ENCODE data around the gene IER3.
"Not testable (repeated sequence)": the region's sequence is repeated elsewhere in the genome, so short reads cannot be mapped to it uniquely, and the experiment has no call there.

Gene IER3

GRCh38 chr6:30722280-30723112 lies 21.9 kb downstream of the IER3 start:
- DNase-seq, result peak; percentile 12

- DNase-seq, result not testable (repeated sequence)
Measured at GRCh38 chr6:30722025-30722279, 22.4 kb downstream of the IER3 start.

GRCh38 chr6:30721198-30722024 lies 22.9 kb downstream of the IER3 start:
- DNase-seq, result peak; percentile 47

- DNase-seq, result peak; percentile 22
Measured at GRCh38 chr6:30720738-30721197, 23.6 kb downstream of the IER3 start.

GRCh38 chr6:30719791-30720737 lies 24.3 kb downstream of the IER3 start, which contains the start of gene TUBB:
TSS of gene TUBB (plus strand) at chr6:30720352. CDS start at chr6:30720507, 155 bp downstream.
- DNase-seq, result peak; percentile 89

- no peak for DNase-seq
Measured at GRCh38 chr6:30719356-30719755, 25.0 kb downstream of the IER3 start.

- not testable (repeated sequence) for DNase-seq
Measured at GRCh38 chr6:30717845-30718720, 26.3 kb downstream of the IER3 start.

GRCh38 chr6:30717129-30717844 lies 27.1 kb downstream of the IER3 start, which contains the start of gene MDC1:
TSS of gene MDC1 (minus strand) at chr6:30717281. CDS start at chr6:30715175, 2,106 bp downstream.
- peak; percentile 99 for DNase-seq

GRCh38 chr6:30716879-30717128 lies 27.5 kb downstream of the IER3 start:
- no peak for DNase-seq

- DNase-seq, result no peak
Measured at GRCh38 chr6:30714263-30714662, 30.1 kb downstream of the IER3 start.

GRCh38 chr6:30712441-30712945 lies 31.9 kb downstream of the IER3 start:
- DNase-seq, result no peak

- DNase-seq, result no peak
Measured at GRCh38 chr6:30711758-30712380, 32.5 kb downstream of the IER3 start.

GRCh38 chr6:30709101-30709868 lies 35.1 kb downstream of the IER3 start:
- no peak for DNase-seq

GRCh38 chr6:30707281-30707850 lies 37.0 kb downstream of the IER3 start:
- no peak for DNase-seq

GRCh38 chr6:30705620-30706019 lies 38.7 kb downstream of the IER3 start:
- no peak for DNase-seq

- no peak for DNase-seq
Measured at GRCh38 chr6:30703821-30704220, 40.5 kb downstream of the IER3 start.

- no peak for DNase-seq
Measured at GRCh38 chr6:30703011-30703410, 41.3 kb downstream of the IER3 start.

GRCh38 chr6:30700340-30700739 lies 44.0 kb downstream of the IER3 start:
- no peak for DNase-seq

- DNase-seq, result no peak
Measured at GRCh38 chr6:30696432-30696831, 47.9 kb downstream of the IER3 start.
